22Rv1 (cell line): ENCODE results near the gene TMED5.

Source experiments
- ZFX ChIP-seq: fragments of 450-650 bp; IDR thresholded peaks from 2 replicates; pipeline ENCODE4 v1.6.1; 2017; ENCODE audit warnings: antibody characterized with exemption, borderline replicate concordance
- TF ChIP-seq, protein P1 (sequence below): fragments of 450-650 bp; IDR thresholded peaks from 2 replicates; pipeline ENCODE4 v1.5.1; 2017; ENCODE audit warnings: mild to moderate bottlenecking

DNA sequence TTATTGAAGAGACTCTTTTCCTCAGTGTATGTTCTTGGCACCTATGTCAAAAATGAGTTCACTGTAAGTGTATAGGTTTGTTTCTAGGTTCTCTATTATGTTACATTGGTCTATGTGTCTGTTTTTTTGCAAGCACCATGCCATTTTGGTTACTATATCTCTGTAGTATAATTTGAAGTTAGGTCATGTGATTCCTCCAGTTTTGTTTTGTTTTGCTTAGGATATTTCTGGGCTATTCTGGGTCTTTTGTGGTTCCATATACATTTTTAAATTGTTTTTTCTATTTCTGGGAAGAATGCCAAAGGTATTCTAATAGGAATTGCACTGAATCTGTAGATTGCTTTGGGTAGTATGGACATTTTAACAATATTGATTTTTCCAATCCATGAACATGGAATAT, 13.2 kb downstream of the TMED5 start:
- TF ChIP-seq, protein P1, sequence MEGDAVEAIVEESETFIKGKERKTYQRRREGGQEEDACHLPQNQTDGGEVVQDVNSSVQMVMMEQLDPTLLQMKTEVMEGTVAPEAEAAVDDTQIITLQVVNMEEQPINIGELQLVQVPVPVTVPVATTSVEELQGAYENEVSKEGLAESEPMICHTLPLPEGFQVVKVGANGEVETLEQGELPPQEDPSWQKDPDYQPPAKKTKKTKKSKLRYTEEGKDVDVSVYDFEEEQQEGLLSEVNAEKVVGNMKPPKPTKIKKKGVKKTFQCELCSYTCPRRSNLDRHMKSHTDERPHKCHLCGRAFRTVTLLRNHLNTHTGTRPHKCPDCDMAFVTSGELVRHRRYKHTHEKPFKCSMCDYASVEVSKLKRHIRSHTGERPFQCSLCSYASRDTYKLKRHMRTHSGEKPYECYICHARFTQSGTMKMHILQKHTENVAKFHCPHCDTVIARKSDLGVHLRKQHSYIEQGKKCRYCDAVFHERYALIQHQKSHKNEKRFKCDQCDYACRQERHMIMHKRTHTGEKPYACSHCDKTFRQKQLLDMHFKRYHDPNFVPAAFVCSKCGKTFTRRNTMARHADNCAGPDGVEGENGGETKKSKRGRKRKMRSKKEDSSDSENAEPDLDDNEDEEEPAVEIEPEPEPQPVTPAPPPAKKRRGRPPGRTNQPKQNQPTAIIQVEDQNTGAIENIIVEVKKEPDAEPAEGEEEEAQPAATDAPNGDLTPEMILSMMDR, result no peak
- no peak for TF ChIP-seq ZFX
